Measurements from ENCODE around the gene FAM227B. TPM values are rescaled to one million over a fixed set of nuclear protein-coding genes. Genes with fewer than 3 reads are reported as not detected.
"Not testable (repeated sequence)": the region's sequence is repeated elsewhere in the genome, so short reads cannot be mapped to it uniquely, and the experiment has no call there.

Gene FAM227B
- total RNA-seq, 1 experiment from 2014 or later: 5.9 TPM

- DNase-seq (ENCODE audit: low spot score): no peak
Observed at GRCh38 chr15:49495993-49496753, 124.4 kb downstream of the FAM227B start.

- DNase-seq (ENCODE audit: low spot score): no peak
Observed at GRCh38 chr15:49494842-49495241, 125.8 kb downstream of the FAM227B start.

GRCh38 chr15:49492830-49493229 is 127.8 kb downstream of the FAM227B start:
- DNase-seq (ENCODE audit: low spot score): no peak

- no peak for DNase-seq (ENCODE audit: low spot score)
Observed at GRCh38 chr15:49492151-49492550, 128.5 kb downstream of the FAM227B start.

GRCh38 chr15:49490966-49491365 is 129.7 kb downstream of the FAM227B start:
- no peak for DNase-seq (ENCODE audit: low spot score)

GRCh38 chr15:49485401-49485800 is 135.2 kb downstream of the FAM227B start:
- DNase-seq (ENCODE audit: low spot score): not testable (repeated sequence)

GRCh38 chr15:49478982-49479381 is 141.6 kb downstream of the FAM227B start:
- not testable (repeated sequence) for DNase-seq (ENCODE audit: low spot score)

GRCh38 chr15:49478021-49478420 is 142.6 kb downstream of the FAM227B start:
- not testable (repeated sequence) for DNase-seq (ENCODE audit: low spot score)

GRCh38 chr15:49473031-49473430 is 147.6 kb downstream of the FAM227B start:
- DNase-seq (ENCODE audit: low spot score): no peak

GRCh38 chr15:49472338-49472737 is 148.3 kb downstream of the FAM227B start:
- no peak for DNase-seq (ENCODE audit: low spot score)

GRCh38 chr15:49471733-49472132 is 148.9 kb downstream of the FAM227B start:
- no peak for DNase-seq (ENCODE audit: low spot score)

GRCh38 chr15:49471248-49471647 is 149.4 kb downstream of the FAM227B start:
- DNase-seq (ENCODE audit: low spot score): not testable (repeated sequence)

- no peak for DNase-seq (ENCODE audit: low spot score)
Observed at GRCh38 chr15:49468481-49468839, 152.2 kb downstream of the FAM227B start.

GRCh38 chr15:49467746-49468480 is 152.7 kb downstream of the FAM227B start:
- DNase-seq (ENCODE audit: low spot score): no peak

GRCh38 chr15:49466119-49466518 is 154.5 kb downstream of the FAM227B start:
- DNase-seq (ENCODE audit: low spot score): no peak

- no peak for DNase-seq (ENCODE audit: low spot score)
Observed at GRCh38 chr15:49464522-49464921, 156.1 kb downstream of the FAM227B start.

GRCh38 chr15:49462232-49462844 is 158.3 kb downstream of the FAM227B start:
- no peak for DNase-seq (ENCODE audit: low spot score)

- no peak for DNase-seq (ENCODE audit: low spot score)
Observed at GRCh38 chr15:49460411-49460941, 160.1 kb downstream of the FAM227B start.

- no peak for DNase-seq (ENCODE audit: low spot score)
Observed at GRCh38 chr15:49458145-49458544, 162.5 kb downstream of the FAM227B start.

- no peak for DNase-seq (ENCODE audit: low spot score)
Observed at GRCh38 chr15:49456166-49456565, 164.5 kb downstream of the FAM227B start.

- no peak for DNase-seq (ENCODE audit: low spot score)
Observed at GRCh38 chr15:49452595-49452994, 168.0 kb downstream of the FAM227B start.

GRCh38 chr15:49441816-49442215 is 178.8 kb downstream of the FAM227B start:
- no peak for DNase-seq (ENCODE audit: low spot score)
